BE2C (cell line): ENCODE measurements around the gene PTK6. TPM values are rescaled to one million over a fixed set of nuclear protein-coding genes. Genes with fewer than 3 reads are reported as not detected.

Experiments
- DNase-seq: peaks from one replicate; pipeline ENCODE4 v3.0.0-alpha.2; 2020
- H3K27me3 ChIP-seq: fragments of 250-450 bp; sonication (Bioruptor Pico); 2 replicates; pipeline ENCODE4 v1.5.1; 2020; ENCODE audit warnings: mild to moderate bottlenecking
- H3K36me3 ChIP-seq: fragments of 250-450 bp; sonication (Bioruptor Pico); 2 replicates; pipeline ENCODE4 v1.5.1; 2020; ENCODE audit warnings: mild to moderate bottlenecking
- H3K4me1 ChIP-seq: fragments of 250-450 bp; sonication (Bioruptor Pico); 2 replicates; pipeline ENCODE4 v1.5.1; 2020
- H3K4me3 ChIP-seq: 2 replicates; pipeline ENCODE4 v1.5.1; 2011; ENCODE audit warnings: low read depth, low read length
- H3K9me3 ChIP-seq: fragments of 250-450 bp; sonication (Bioruptor Pico); 2 replicates; pipeline ENCODE4 v1.5.1; 2020
- CTCF ChIP-seq: IDR thresholded peaks from 2 replicates; pipeline ENCODE4 v1.5.1; 2012; ENCODE audit warnings: mild to moderate bottlenecking, low read depth, low read length
- polyA plus RNA-seq: library from polyadenylated mRNA; unstranded; fragments of >200 nt; gene quantifications from one replicate; pipeline ENCODE4 v1.2.1, GENCODE V29; 2012; ENCODE audit warnings: low read depth, missing spikeins; ENCODE audit not compliant: insufficient read length, insufficient read depth

Gene PTK6
- polyA plus RNA-seq = 1.2 TPM

- Histone ChIP-seq H3K36me3 (no peaks in the 10 kb centered on the region), H3K27me3 (no peaks in the 10 kb centered on the region), H3K4me3 (peak within 1 kb of the TSS; percentile 43), H3K9me3 (no peaks in the 10 kb centered on the region), H3K4me1 (peaks cover 14% of the 10 kb centered on the region)
- no peak for TF ChIP-seq CTCF
- peak; percentile 12 for DNase-seq
Measured at GRCh38 chr20:63536997-63537524, at the start of gene PTK6. Gene PTK6 (minus strand): TSS chr20:63537376. CDS start chr20:63537314, 62 bp downstream.

- Histone ChIP-seq H3K36me3 (peaks cover 18% of the 10 kb centered on the region), H3K4me3 (no peak overlapping the region), H3K9me3 (no peaks in the 10 kb centered on the region), H3K27me3 (no peaks in the 10 kb centered on the region), H3K4me1 (no peaks in the 10 kb centered on the region; the same call in 1 of the 2 replicates)
- no peak for DNase-seq
- TF ChIP-seq CTCF = no peak
Measured at GRCh38 chr20:63586797-63587196, 49.6 kb upstream of the PTK6 start.

- H3K4me3 ChIP-seq = no peak overlapping the region
- H3K9me3 ChIP-seq = no peaks in the 10 kb centered on the region
- H3K27me3 ChIP-seq = no peaks in the 10 kb centered on the region
- DNase-seq = no peak
- TF ChIP-seq CTCF = no peak
- H3K4me1 ChIP-seq = peaks cover 3% of the 10 kb centered on the region; the same call in 1 of the 2 replicates
- peaks cover 14% of the 10 kb centered on the region for H3K36me3 ChIP-seq
Measured at GRCh38 chr20:63585616-63586565, 48.7 kb upstream of the PTK6 start.

GRCh38 chr20:63582382-63583063, 45.3 kb upstream of the PTK6 start:
- Histone ChIP-seq H3K4me3 (no peak overlapping the region), H3K27me3 (no peaks in the 10 kb centered on the region), H3K4me1 (peaks cover 5% of the 10 kb centered on the region)

GRCh38 chr20:63580796-63581461, 43.8 kb upstream of the PTK6 start:
- Histone ChIP-seq H3K27me3 (no peaks in the 10 kb centered on the region), H3K36me3 (no peaks in the 10 kb centered on the region), H3K9me3 (no peaks in the 10 kb centered on the region), H3K4me1 (peaks cover 12% of the 10 kb centered on the region), H3K4me3 (no peak overlapping the region)
- peak; percentile 52 for DNase-seq
- peak; percentile 56 for TF ChIP-seq CTCF

More at GRCh38 chr20:63582382-63583063, 45.3 kb upstream of the PTK6 start:
- Histone ChIP-seq H3K36me3 (no peaks in the 10 kb centered on the region; the same call in 1 of the 2 replicates), H3K9me3 (no peaks in the 10 kb centered on the region)
- TF ChIP-seq CTCF = no peak
- no peak for DNase-seq
